NCI-H510A treated with DMSO at 0.1 percent for 48 hours (cell line): ENCODE results near the gene MYO16.

ENCODE experiments used
- DNase-seq: peaks from one replicate; lab custom pipeline; 2025; lab: John Stamatoyannopoulos, UW

The MYO16 gene

GRCh38 chr13:109243311-109243951 lies 614.0 kb downstream of the MYO16 start:
- DNase-seq = no peak

- DNase-seq = no peak
These were observed 615.2 kb downstream of the MYO16 start for GRCh38 chr13:109244566-109244965.

- no peak for DNase-seq
These were observed 616.6 kb downstream of the MYO16 start for GRCh38 chr13:109246001-109246400.

GRCh38 chr13:109249780-109250528 lies 620.5 kb downstream of the MYO16 start:
- DNase-seq = no peak

GRCh38 chr13:109251956-109252355 lies 622.5 kb downstream of the MYO16 start:
- no peak for DNase-seq

GRCh38 chr13:109253316-109253715 lies 623.9 kb downstream of the MYO16 start:
- DNase-seq = no peak

GRCh38 chr13:109254274-109254673 lies 624.9 kb downstream of the MYO16 start:
- no peak for DNase-seq

GRCh38 chr13:109255141-109255856 lies 625.9 kb downstream of the MYO16 start:
- no peak for DNase-seq

- DNase-seq = no peak
These were observed 627.7 kb downstream of the MYO16 start for GRCh38 chr13:109256866-109257760.
